ENCODE measurements around the gene TEC. TPM values are rescaled to one million over a fixed set of nuclear protein-coding genes. Genes with fewer than 3 reads are reported as not detected.
A peak's percentile ranks its signal among the peaks of the same experiment; 100 is the strongest.

Gene TEC
- total and polyA plus RNA-seq, 2 experiments from 2014 or later: 3.2 to 4.0 TPM

- no peaks in the 10 kb centered on the region for H3K4me1 ChIP-seq (ENCODE audit: low read depth)
- TF ChIP-seq, protein P1, sequence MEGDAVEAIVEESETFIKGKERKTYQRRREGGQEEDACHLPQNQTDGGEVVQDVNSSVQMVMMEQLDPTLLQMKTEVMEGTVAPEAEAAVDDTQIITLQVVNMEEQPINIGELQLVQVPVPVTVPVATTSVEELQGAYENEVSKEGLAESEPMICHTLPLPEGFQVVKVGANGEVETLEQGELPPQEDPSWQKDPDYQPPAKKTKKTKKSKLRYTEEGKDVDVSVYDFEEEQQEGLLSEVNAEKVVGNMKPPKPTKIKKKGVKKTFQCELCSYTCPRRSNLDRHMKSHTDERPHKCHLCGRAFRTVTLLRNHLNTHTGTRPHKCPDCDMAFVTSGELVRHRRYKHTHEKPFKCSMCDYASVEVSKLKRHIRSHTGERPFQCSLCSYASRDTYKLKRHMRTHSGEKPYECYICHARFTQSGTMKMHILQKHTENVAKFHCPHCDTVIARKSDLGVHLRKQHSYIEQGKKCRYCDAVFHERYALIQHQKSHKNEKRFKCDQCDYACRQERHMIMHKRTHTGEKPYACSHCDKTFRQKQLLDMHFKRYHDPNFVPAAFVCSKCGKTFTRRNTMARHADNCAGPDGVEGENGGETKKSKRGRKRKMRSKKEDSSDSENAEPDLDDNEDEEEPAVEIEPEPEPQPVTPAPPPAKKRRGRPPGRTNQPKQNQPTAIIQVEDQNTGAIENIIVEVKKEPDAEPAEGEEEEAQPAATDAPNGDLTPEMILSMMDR (IDR thresholded peaks at IDR 0.05; ENCODE audit: low read depth, low read length): no peak
- H3K4me3 ChIP-seq: no peak overlapping the region
- no peak overlapping the region for H3K27ac ChIP-seq
- H3K27me3 ChIP-seq: no peaks in the 10 kb centered on the region
- DNase-seq (ENCODE audit: low read depth in 1 of 2, low spot score in 1 of 2): no peak
- H3K9me3 ChIP-seq (ENCODE audit: low read depth): no peaks in the 10 kb centered on the region
- no peaks in the 10 kb centered on the region for H3K36me3 ChIP-seq
These were observed 27.9 kb downstream of the TEC start for GRCh38 chr4:48241731-48242130.

GRCh38 chr4:48237996-48238645 lies 31.5 kb downstream of the TEC start:
- no peaks in the 10 kb centered on the region for H3K36me3 ChIP-seq
- no peak overlapping the region for H3K4me3 ChIP-seq
- no peaks in the 10 kb centered on the region for H3K27me3 ChIP-seq
- H3K4me1 ChIP-seq (ENCODE audit: low read depth): no peaks in the 10 kb centered on the region
- no peak overlapping the region for H3K27ac ChIP-seq
- TF ChIP-seq, protein P1 (IDR thresholded peaks at IDR 0.05; ENCODE audit: low read depth, low read length): no peak
- DNase-seq (ENCODE audit: low read depth in 1 of 2, low spot score in 1 of 2): peak in 1 of 2 donors; percentile 62
- H3K9me3 ChIP-seq (ENCODE audit: low read depth): no peaks in the 10 kb centered on the region

GRCh38 chr4:48235050-48235449 lies 34.6 kb downstream of the TEC start:
- Histone ChIP-seq H3K36me3 (no peaks in the 10 kb centered on the region), H3K27me3 (no peaks in the 10 kb centered on the region), H3K9me3 (ENCODE audit: low read depth) (no peaks in the 10 kb centered on the region), H3K4me3 (no peak overlapping the region), H3K27ac (no peak overlapping the region), H3K4me1 (ENCODE audit: low read depth) (no peaks in the 10 kb centered on the region)
- TF ChIP-seq, protein P1 (IDR thresholded peaks at IDR 0.05; ENCODE audit: low read depth, low read length): no peak
- no peak for DNase-seq (ENCODE audit: low read depth in 1 of 2, low spot score in 1 of 2)

GRCh38 chr4:48234575-48234974 lies 35.1 kb downstream of the TEC start:
- TF ChIP-seq, protein P1 (IDR thresholded peaks at IDR 0.05; ENCODE audit: low read depth, low read length): no peak
- H3K4me1 ChIP-seq (ENCODE audit: low read depth): no peaks in the 10 kb centered on the region
- DNase-seq (ENCODE audit: low read depth in 1 of 2, low spot score in 1 of 2): no peak
- H3K27ac ChIP-seq: no peak overlapping the region
- H3K36me3 ChIP-seq: no peaks in the 10 kb centered on the region
- H3K27me3 ChIP-seq: no peaks in the 10 kb centered on the region
- H3K9me3 ChIP-seq (ENCODE audit: low read depth): no peaks in the 10 kb centered on the region
- no peak overlapping the region for H3K4me3 ChIP-seq

- no peak overlapping the region for H3K4me3 ChIP-seq
- TF ChIP-seq, protein P1 (IDR thresholded peaks at IDR 0.05; ENCODE audit: low read depth, low read length): no peak
- no peak overlapping the region for H3K27ac ChIP-seq
- DNase-seq (ENCODE audit: low read depth in 1 of 2, low spot score in 1 of 2): no peak
- no peaks in the 10 kb centered on the region for H3K9me3 ChIP-seq (ENCODE audit: low read depth)
- H3K27me3 ChIP-seq: no peaks in the 10 kb centered on the region
- no peaks in the 10 kb centered on the region for H3K4me1 ChIP-seq (ENCODE audit: low read depth)
- H3K36me3 ChIP-seq: no peaks in the 10 kb centered on the region
These were observed 40.7 kb downstream of the TEC start for GRCh38 chr4:48228949-48229348.
